AG10803 (cell line): ENCODE results near the gene DRD4.

ENCODE experiments used
- DNase-seq: peaks from one replicate; pipeline ENCODE4 v3.0.0; 2010; ENCODE audit warnings: low read depth
- H3K4me3 ChIP-seq: 2 replicates; pipeline ENCODE4 v1.5.1; 2011; ENCODE audit warnings: mild to moderate bottlenecking, low read length, control low read depth
- CTCF ChIP-seq: conservative IDR thresholded peaks from 2 replicates; pipeline ENCODE4 v1.5.1; 2011; ENCODE audit warnings: mild to moderate bottlenecking, low read length, control low read depth, inconsistent platforms

DRD4 gene

GRCh38 chr11:605286-606129 is 31.6 kb upstream of the DRD4 start:
- no peak overlapping the region for H3K4me3 ChIP-seq
- no peak for TF ChIP-seq CTCF
- DNase-seq, result no peak

GRCh38 chr11:606245-606644 is 30.8 kb upstream of the DRD4 start:
- peak; percentile 10 for DNase-seq
- TF ChIP-seq CTCF, result no peak
- H3K4me3 ChIP-seq, result no peak overlapping the region

GRCh38 chr11:607020-607780 is 29.9 kb upstream of the DRD4 start:
- no peak for DNase-seq
- no peak overlapping the region for H3K4me3 ChIP-seq
- TF ChIP-seq CTCF, result no peak

GRCh38 chr11:607971-608659 is 29.0 kb upstream of the DRD4 start:
- H3K4me3 ChIP-seq, result no peak overlapping the region
- TF ChIP-seq CTCF, result no peak
- no peak for DNase-seq

- DNase-seq, result no peak
- H3K4me3 ChIP-seq, result no peak overlapping the region
- TF ChIP-seq CTCF, result no peak
These were observed 28.2 kb upstream of the DRD4 start for GRCh38 chr11:608791-609251.

GRCh38 chr11:609341-609811 is 27.7 kb upstream of the DRD4 start:
- TF ChIP-seq CTCF, result no peak
- H3K4me3 ChIP-seq, result no peak overlapping the region
- DNase-seq, result no peak
